CD4-positive, alpha-beta T cell treated with Interleukin-6 for 4 hours (primary cell): ENCODE results near the gene BOD1.

Experiments used
- DNase-seq: peaks from one replicate; pipeline ENCODE4 v3.0.0-alpha.2; 2020; ENCODE audit warnings: mixed read lengths

BOD1 gene

DNA sequence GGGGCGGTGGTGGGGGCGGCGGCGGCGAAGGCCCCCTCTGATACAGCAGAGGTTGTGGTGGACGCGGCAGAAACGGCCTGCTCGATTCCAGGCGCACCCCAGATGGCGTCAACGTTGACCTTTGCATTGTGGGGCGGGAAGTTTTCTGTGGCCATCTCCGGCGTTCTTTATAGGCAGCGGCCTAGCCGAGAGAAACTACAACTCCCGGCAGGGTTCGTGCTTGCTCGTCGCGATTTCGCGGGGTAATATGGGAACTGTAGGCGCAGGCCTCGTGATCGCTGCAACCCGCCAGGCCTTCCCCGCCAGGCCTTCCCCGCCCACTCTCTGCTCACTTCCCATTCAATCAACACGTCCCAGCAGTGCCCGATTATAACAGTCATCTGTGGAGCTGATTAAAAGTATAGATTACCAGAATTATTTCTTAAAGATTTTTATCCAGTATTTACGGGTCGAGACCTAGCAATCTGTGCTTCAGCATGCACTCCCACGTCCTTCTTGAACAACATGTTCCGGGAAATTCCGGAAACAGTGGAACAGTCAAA, at the start of gene BOD1:
Gene BOD1, minus strand, starts transcription at position 74 of the 542 bp plus-strand sequence. CDS start 214 bp downstream, outside the sequence.
- DNase-seq, result peak; percentile 95

DNA sequence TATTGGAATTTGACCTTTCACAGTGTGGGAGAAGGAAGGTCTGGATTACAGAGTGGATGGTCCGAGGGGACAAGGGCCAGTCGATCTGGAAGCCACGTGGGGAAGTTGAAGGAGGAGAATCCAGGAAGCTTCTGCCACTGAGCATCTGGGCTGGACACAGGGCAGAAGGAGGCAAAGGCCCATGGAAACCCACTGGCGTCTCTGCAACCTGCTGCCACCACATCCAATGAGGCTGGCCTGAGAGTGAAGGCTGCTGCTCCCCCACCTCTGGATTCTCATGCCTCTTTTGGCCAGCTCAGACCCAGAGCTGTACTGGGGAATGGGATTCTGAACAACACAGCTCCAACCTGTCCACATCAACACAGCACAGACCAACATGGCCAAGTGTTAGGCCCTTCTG, 48.9 kb upstream of the BOD1 start:
- no peak for DNase-seq

DNA sequence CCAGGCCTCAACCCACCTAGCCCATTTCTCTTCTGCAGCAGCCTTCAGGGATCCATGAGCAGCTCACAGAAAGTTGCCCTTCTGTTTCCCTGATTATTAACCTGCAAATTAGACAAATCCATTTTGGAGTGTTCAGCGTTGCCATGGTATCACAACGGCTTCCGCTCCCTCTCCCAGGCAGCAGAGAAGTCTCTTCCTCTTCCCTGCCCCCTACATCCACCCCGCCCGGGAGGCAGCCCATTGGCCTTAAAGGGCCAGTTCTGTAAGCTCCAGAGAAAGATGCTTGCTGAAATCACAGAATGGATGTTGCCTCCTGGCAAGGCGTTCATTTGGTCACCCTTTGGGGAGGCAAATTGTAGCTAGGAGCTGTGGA, 47.7 kb upstream of the BOD1 start:
- DNase-seq, result no peak

DNA sequence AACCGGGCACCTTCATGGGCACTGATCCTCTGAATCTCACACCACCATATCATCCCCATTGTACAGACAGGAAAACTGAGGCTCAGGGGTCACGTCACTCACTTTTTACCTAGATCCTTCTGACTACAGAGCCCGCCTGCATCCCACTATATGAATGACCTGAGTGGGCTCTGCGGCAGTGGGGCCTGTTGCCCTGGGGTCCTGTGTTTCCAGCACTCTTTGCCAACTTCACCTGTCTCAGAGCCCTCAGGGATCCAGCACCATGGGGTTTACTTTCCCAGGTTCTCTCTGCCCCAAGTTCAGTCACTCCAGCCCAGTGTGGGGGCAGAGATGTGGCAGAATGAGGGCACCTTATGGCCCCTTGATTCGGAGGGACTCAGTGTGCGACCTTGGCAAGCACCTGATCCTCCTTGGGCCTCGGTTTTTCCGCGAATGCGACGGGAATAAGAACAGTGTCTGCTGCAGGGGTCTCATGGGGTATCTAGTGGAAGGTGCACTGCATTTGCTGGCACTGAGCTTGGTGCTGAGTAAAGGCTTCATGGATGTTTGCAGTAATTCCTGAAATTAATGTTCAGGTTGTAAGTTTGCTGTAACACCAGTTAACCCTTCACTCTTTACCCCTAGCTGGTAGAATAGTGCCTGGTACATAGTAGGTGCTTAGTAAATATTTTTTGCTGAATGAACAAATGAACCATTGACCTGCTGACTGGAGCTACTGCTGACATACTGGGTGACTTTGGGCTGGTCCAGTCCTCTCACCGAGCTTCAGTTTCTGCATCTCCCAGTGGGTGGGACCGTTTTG, 47.1 kb upstream of the BOD1 start:
- no peak for DNase-seq

DNA sequence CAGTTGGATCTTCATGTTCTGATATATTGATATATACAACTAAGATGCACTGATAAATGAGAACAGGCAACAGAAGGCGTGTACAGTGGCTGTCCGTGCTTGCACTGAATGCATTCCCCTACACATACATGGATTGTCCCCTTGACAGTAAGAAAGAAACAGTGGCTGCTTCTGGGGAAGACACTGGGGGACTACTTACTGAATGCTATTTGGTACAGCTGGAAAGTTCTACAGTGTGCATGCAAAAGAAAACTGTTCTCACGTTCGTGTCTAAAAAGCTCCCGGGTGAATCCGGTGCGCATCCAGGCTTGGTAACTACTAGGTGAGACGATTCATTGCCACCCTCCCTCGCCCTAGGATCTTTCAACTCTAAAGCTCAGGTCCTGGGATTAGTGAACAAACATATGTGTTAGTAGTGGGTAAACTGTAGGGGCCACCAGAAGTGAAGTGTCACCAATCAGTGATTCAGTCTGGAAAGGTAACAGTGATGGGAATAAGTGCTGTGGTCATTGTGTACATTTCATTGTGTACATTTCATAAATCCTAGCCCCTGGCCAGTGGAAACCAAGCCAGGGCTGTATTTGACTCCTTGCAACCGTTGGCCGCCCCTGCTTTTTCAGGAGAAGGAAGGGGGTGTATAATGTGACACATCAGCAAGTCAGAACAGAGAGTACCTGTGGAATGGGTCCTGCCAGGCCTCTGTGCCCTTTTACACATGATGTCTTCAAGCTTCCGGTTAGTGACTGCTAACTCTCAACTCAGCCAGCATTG, 46.3 kb upstream of the BOD1 start:
- no peak for DNase-seq

DNA sequence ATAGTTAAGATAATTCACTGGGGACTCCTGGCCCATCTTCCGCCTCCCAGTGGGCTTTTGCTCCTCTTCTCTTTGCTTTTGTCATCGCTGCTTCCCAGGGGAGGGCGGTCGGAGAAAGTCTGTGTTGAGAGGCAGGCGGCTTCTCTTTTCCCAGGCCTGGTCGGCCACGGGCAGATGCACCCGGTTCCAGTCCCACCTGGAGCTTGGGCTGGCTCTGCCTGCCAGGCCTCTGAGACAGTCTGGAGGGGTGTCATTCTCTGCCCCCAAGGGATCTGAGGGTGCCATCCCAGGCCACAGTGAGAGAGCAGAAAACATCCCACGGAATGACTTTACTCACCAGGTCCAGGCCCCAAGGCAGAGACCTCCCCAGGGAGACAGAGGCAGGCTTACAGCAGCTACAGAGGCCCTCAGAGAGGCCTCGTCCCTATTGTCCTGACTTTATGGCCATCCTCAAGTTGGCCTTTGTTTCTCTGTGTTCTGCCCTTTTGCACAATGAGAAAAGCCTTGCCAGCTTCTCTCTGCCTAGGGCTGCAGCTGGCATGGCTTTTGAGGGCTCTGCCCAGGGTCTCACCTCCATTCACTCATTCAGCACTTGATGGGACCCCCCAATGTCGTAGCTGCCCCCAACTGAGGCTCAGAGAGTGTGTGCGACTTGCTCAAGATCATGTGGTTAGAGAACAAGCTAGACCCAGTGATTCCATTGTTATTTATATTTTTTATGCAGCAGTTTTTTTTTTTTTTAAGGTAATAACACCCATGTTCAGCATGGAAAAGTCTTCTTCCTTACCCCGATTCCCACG, 44.2 kb upstream of the BOD1 start:
- no peak for DNase-seq

DNA sequence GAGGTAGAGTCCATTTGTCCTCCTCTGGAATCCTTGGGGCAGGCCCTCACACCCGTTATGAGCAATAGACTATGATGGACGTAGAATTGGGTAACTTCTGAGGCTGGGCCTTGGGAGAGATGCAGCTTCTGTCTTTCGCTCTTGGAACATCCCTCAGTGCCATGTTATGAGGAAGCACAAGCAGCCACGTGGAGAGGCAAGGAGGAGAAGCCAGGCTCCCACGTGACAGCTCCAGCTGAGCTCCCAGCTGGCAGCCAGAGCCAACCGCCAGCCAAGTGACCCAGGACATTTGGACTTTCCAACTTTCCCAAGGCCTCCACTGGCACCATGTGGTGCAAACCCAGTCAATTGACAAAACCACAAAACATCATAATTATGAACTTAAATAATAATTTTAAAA, 43.0 kb upstream of the BOD1 start:
- DNase-seq, result no peak

DNA sequence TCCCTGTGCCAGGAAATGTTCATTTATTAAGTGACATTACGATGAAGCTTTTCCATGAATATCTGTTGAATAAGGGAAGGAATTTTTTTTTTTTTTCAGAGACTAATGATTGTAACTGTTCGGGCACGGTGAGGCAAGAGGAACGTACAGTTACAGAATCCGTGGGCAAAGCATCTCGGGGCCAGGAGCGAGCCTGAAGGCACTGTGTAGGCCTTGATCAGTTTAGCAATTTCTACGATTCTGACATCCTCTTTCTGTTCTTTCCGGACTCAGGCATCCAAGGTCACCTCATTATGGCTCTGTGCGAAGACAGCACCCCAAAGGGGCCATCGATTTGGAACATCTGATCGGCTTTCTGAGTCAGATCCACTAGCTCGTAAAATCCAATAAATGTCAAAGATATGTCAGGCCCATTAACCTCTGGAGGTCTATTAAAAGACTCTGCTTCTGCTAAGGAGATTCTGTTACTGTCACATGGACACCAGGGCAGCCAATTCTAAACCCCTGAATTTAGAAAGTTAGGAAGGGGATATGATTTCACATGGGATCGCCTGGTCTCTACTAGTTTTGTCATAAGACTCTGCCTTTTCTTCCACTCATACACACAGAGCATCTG, 41.4 kb upstream of the BOD1 start:
- no peak for DNase-seq

DNA sequence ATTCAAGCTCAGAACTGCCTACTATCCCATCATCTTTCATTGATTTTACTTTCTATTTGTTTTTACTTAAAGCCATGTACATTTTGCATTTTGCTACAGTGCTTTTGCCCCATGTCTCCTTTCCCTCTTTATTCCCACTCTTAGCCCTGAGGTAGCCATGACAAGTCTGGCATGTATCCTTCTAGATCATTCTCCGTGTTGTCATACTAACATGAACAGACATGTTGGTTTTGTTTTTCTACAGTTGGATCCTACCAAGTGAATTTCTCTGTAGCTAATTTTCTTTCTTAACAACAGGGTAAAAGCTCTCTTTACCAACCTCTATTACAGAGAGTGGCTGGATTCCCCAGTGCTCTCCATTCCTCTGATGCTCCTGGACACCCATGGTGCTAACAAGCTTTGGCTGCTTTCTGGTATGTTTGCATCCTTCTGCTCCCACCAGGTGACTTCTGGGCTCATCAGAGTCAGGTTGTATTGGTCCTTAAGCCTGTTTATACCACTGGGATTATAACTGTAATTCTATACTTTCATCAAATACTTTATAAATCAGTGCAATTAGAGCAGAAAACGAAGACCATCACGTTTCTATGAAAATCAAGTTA, 38.8 kb upstream of the BOD1 start:
- DNase-seq, result no peak

DNA sequence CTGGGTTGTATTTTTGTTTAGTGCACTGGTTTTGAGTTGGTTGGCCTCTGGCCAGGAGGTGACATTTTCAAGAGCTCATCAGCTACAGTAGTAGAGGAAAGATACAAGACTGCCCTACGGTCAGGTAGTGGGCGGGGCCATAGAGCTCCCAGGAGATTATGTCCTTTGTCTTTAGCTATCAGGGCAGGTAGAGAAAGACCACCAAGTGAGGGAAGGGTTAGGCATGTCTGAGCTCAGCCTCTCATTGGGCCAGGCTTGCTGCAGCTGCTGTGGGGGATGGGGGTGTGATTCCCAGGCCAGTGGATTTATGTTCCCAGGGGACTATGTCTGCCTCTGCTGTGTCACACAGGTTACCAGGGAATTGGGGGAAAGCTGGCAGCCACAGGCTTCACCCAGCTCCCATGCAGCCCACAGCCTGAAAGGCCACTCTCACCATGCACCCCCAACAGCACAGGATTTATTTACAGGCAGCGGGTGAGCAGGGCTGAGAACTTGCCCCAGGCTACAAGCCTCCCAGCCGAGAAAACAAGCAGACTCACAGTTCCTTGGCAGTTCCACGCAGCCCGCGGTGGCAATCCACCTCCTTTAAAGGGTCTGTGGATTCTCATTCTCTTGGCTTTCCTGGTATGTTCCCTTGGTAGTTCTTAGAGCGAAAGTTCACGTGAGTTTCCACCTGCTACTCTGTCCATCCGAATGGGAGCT, 37.5 kb upstream of the BOD1 start:
- no peak for DNase-seq

DNA sequence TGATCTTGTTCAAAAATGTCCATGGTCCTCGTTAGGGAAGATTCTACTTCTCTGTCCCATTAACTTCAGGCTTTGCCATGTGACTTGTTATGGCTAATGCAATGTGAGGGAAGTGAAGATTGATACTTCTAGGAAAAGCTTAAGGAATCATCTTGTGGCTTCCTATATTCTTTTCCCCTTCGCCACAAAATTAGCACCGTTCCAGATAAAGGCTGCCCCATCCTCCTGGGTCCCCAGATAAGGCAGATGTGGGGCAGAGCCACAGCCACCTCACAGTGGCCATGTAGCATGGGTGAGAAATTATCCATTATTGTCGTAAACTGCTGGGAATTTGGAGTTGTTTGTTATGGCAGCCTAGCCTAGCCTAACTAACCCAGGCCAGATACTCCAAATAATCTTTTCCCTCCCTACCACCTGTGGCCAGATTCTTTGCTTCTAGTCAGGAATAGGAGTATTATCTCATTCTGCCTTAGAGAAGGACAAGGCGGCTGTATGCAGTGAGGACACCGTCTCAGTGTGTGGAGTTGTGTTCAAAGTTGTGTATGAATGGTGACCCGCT, 31.9 kb upstream of the BOD1 start:
- no peak for DNase-seq

DNA sequence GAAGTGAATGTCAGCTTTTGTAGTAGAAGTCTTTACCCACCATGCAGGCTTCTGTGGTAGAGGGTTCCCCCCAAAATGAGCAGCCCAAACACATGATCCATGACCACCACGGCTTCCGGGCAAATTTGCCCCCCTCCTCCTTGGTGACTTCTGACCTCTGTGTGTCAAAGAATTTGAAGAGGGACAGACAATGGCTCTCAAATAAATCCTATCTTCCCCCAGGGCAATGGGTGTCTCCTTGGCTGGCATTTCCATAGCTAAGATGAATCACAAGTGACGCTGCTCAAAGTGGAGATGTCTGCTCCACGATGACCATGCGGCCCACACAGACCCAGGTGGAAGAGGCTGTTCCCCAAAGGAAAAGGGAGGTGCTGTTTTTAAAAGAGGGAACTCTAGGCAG, 30.2 kb upstream of the BOD1 start:
- DNase-seq, result no peak

DNA sequence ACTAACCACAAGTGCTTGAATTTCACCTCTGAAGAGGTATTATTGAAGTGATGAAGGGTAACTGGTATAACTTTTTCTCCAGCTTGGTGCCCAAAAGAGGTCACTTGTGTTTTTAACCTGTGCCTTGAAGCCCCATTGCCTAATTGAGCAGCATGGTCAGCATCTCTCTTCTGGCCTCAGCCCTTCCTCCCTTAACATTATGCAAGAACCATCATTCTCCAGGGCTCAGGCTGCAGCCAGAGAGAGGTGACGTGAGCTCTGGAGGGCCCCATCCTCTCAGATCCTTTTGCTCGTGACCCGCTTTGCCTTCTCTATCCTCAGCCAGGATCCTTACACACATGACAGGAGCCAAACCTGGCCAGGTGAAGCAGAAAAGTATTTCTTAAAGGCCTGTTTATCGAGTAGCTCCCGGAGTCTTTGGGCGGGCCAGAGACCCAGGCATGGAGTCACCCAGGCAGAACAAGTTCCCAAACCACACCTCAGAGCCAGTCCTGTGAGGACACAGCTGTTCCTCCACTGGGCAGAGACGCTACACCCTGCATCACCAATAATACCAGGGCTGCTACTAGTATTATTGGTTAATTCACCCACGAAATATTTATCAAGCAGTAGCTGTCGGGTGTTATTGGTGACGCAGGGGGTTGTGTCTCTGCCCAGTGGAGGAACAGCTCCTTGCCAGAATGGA, 29.6 kb upstream of the BOD1 start:
- no peak for DNase-seq

DNA sequence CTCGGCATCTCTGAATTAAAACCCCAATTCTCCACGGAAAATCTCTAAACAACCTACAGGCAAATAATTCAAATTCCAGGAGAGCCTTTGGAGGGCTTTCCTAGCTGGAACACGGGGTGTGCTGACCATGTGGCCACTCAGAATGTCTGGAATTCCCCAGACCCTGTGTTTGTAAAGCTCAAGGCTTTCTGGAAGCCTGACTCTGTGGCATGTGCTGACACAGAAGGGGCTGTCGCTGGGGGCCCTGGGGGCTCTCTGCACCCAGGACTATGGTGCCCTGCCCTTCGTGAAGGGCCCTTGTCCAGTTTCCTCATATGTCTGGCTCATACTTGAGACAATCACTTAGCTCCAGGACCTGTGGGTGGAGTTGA, 29.0 kb upstream of the BOD1 start:
- DNase-seq, result no peak

DNA sequence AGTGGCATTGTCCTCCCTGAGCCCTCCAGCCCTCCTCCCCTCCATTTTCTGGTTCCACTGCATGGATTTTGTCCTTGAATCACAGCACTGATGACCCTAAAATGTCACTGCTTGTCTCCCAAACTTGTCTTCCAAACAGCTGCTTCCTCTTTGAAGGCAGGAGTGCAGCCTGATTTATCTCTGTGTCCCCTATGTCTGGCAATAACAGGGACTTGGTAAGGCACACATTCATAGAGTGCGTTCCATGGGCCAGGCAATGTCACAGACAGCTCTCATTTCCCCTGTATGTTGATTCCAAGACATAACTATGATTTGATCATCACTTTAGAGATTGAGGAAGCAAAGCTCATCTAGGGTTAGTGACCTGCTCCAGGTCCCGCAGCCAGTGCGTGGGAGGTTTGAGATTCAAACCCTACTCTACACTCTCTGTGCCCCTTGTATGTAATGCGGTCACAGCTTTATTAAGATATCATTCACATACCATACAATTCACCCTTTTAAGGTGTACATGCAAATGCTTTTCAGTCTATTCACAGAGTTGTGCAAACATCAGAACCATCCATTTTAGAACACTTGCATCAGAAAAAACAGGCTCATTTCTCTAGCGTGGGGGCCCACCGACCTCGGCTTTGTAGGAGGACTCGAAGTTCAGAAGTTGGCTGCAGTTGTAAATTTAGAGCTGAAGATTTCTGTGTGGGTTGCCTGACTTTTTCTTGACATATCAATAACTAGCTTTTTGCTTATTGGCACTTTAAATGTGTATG, 28.4 kb upstream of the BOD1 start:
- no peak for DNase-seq

DNA sequence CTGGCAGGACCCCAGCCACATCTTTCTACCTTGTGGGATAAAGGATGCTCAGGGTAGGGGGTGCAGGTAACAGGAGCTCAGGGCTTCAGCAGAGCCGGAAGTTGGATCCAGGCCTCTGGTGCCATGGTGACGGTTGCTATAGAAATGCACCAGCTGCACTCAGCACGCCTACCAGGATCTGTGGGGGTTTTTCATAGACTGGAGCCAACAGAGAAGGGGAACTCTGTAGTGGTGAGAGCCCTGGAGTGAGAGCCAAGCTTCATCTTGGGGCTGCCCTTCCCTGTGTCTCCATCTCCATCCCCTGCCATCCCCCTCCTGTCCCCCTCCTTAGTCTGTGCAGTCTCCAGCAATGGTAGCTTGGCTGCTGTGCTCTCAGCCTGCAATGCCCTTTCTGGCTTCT, 27.5 kb upstream of the BOD1 start:
- DNase-seq, result no peak

DNA sequence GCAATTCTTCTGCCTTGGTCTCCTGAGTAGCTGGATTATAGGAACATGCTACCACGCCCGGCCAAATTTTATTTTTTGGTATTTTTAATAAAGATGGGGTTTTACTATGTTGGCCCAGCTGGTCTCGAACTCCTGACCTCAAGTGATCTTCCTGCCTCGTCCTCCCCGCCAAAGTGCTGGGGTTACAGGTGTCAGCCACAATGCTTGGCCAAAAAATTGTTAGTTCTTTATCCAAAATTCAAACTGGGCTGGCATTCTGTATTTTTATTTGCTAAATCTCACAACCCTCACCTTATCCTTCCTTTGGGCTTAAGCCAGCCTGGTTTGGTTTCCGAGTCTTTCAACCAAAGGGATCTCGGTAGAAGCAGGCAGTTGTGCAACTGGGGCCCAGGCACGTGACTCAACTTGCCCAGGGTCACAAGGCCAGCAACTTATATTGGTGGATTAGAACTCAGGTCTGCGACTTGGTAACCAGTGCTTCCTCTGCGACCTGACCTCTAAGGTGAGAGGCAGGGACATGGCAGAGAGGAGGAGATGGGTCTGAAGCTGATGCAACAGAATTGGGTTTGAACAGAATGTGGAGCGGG, 26.5 kb upstream of the BOD1 start:
- DNase-seq, result no peak

DNA sequence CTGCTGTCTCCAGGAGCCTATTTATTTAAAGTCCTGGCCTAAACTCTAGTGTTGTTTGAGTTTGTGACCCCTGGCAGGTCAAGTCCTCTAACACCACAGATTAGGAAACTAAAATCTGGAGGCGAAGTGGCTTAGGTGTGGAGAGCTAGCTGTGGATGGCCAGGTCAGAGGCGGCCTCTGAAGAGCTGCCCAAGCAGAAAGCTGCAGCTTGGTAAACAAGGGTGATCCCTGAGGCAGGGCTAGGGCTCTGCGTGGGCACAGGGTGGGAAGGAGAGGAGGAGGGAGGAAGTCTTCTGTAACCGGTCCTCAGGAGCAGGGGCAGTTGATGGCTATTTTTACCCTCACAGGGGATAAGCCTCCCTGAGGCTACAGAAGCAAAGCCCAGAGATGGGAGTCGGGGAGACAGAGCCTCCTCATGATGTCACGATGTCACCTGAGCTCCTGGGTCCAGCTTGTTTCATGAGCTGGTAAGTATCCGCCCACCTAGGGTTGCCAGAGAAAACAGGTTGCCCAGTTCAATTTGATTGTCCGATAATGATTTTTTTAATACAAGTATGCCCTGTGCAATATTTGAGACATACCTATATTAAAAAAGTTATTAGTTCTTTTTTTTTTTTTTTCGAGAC, 25.9 kb upstream of the BOD1 start:
- no peak for DNase-seq

DNA sequence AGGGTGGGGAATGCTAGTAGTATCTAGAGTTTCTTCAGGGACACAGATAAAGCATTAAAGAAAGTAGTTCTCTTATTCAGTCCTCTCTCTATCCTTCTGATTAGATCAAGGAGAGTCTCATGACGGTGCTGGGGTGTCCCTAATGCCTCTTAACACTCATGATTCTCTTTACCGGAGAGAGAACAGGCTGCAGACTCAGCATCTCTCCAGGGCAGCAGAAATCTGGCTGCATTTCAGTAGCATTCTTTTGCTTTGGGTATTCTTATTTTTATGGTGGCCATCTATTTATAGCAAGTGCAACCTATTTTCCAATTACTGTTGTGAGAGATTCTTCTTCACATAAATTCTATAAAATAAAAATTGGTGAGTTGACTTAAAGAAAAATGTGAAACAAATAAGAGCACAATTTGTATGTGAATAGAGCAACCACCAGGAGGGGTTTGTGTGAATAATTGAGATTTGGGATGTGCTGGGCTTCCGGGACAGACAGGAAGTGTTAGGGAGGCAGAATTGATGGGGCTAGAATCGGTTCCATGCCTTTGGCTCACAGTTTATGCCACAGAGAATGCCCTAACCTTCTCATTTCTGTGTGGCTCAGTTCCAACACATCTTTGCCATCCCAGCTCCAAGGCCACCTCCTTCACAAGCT, 23.8 kb upstream of the BOD1 start:
- no peak for DNase-seq
